Glomerular endothelial cell (primary cell): Measurements from ENCODE around the gene EDRF1. TPM values are rescaled to one million over a fixed set of nuclear protein-coding genes. Genes with fewer than 3 reads are reported as not detected.
"Not testable (repeated sequence)": the region's sequence is repeated elsewhere in the genome, so short reads cannot be mapped to it uniquely, and the experiment has no call there.

Experiments
- DNase-seq: peaks from one replicate; pipeline ENCODE4 v3.0.0-alpha.2; 2011; ENCODE audit warnings: low read depth, low spot score; ENCODE audit errors: extremely low read depth
- total RNA-seq: library from RNA; depleted of rRNA; stranded (reverse); fragments of >200 nt; gene quantifications from 2 replicates; pipeline ENCODE4 v1.2.3, GENCODE V29; 2015

The EDRF1 gene, protein sequence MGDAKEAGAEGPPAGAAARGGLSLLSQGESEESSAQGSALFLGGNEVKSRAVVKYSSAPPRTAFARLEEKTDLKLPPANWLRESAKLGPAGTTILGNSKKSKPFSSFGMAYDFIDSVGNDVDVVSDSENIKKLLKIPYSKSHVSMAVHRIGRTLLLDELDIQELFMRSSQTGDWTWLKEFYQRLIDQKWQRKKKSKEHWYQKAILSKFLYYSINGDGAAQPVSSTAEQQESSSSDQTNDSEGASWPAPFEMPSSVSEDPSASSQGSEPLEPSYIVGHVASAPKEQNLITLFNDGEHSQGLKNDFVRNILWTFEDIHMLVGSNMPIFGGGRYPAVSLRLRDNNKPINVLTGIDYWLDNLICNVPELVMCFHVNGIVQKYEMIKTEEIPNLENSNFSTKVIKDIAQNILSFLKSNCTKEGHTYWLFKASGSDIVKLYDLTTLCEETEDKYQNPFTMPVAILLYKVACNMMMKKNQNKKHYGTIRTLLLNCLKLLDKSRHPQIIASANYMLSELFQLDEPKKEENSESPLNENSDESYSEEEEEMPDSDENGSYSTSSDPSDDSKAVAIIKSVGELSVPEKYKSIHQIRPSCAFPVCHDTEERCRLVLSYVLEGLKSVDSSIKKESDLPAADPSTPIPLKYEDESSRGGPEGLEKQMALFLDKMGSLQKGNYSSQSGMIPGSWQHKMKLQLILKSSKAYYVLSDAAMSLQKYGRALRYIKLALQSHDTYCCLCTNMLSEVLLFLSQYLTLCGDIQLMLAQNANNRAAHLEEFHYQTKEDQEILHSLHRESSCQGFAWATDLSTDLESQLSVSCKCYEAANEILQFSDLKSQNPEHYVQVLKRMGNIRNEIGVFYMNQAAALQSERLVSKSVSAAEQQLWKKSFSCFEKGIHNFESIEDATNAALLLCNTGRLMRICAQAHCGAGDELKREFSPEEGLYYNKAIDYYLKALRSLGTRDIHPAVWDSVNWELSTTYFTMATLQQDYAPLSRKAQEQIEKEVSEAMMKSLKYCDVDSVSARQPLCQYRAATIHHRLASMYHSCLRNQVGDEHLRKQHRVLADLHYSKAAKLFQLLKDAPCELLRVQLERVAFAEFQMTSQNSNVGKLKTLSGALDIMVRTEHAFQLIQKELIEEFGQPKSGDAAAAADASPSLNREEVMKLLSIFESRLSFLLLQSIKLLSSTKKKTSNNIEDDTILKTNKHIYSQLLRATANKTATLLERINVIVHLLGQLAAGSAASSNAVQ
- total RNA-seq: 11.9 and 13.0 TPM in 2 replicates

DNA sequence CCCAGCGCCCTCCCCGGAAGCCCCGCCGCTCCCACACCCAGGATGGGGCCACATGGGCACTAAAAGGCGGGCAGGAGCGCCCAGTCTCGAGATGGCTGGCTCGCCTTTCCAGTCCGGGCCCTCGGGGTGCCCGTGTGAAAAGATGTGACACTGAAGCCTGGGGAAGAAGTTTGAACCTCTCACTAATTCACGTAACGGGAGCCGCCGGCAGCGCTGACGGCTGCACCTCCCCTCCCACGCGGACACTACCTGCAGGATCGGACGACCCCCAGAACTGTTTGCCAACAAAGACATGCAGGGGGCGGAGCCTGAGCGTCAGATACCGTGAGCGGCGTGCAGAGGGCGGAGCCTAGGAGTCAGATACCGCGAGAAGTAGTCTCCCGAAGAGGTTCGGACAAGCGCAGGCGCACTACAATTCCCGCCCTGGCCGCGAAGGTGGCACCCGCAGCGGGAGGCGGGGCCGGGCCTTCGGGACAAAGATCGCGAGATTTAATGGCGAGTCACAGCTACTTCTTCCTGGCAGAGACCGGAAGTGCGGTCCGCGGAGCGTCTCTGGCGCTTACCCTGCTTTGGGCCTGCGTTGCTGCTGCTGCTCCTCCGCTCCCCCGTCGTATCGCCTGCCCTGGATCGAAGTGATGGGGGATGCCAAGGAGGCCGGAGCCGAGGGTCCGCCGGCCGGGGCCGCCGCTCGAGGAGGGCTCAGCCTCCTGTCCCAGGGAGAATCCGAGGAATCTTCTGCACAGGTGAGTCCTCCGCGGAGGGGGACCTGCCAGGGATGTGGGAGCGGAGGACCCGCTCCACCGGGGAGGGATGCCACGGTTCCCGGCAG, at the start of gene EDRF1:
Gene EDRF1, plus strand, starts transcription at position 537 of the 829 bp plus-strand sequence. Its CDS starts 99 bp downstream, at position 636.
- peak; percentile 90 for DNase-seq

- no peak for DNase-seq
Observed at GRCh38 chr10:125672884-125673283, 46.6 kb upstream of the EDRF1 start.

DNA sequence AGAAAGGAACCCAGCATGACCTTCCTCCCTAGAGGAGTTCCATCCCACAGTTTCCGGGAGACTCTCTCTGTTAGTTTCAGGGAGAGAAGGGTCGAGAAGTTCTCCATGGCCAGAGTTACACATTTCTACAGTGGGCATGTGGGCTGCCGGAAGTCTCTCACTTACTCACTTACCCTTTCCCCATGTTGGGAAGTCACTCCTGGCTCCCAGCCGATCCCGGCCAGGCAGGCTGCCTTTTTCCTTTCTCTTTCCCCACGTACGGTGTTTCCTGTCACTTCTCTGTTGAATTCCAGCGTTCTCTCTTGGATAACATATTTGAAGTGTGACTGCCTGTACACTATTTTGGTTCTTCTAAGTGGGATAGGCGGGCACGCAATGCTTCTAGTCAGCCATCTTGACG, 40.1 kb upstream of the EDRF1 start:
- DNase-seq: no peak

DNA sequence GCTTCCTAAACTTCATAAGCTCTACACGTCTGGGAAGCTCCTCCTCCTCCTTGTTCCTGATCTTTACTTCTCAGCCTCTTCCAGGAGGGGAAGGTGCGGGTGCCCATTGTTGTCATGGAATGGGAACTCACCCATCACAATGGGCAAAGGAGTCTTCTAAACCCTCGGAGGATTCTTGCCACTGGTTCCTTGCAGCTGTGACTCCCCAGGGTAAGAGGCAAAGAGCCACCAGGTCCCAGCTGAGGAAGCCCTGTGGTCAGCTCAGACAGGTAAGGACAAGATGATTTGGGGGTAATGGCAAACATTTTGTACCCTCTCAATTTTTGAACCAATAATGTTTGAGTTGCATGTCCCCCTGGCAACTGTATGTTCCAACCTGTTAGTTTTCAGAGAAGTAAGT, 36.4 kb upstream of the EDRF1 start, which contains the start of gene TEX36:
Gene TEX36, minus strand, starts transcription at position 101 of the 400 bp plus-strand sequence. CDS start 174 bp downstream, outside the sequence.
- no peak for DNase-seq

GRCh38 chr10:125683821-125684220, 35.7 kb upstream of the EDRF1 start:
- no peak for DNase-seq

- DNase-seq: no peak
Observed at GRCh38 chr10:125684581-125684980, 34.9 kb upstream of the EDRF1 start.

DNA sequence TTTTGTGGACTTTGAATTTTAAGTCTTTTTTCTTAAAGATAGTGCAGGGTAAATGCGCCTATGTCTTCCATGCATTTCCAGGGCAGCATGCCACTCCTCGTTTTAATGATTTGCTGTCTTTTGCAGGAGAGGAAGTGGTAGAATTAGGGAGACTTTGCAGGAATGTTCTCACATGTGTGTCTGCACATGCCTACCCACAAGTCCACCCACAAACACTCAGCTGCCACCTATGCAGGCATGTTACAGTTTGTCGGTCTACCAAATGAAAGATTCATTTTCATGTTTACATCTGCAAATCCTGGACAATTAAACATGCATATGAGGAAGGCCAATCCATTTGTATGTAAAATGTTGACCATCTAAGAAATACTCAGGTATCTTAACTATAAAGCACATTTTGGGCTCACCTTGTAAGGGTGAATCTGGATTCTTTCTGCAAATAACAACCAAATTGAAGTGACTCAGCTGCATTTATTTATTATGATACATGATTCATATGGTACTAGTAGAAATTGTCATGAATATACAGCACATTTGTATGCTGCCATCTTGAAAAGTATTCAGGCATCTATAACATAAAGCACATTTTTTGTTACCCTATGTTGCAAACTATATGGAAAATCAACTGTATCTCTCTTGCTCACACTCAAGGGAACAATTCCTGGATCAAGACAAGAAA, 31.9 kb upstream of the EDRF1 start:
- no peak for DNase-seq

GRCh38 chr10:125689955-125690569, 29.4 kb upstream of the EDRF1 start:
- no peak for DNase-seq

DNA sequence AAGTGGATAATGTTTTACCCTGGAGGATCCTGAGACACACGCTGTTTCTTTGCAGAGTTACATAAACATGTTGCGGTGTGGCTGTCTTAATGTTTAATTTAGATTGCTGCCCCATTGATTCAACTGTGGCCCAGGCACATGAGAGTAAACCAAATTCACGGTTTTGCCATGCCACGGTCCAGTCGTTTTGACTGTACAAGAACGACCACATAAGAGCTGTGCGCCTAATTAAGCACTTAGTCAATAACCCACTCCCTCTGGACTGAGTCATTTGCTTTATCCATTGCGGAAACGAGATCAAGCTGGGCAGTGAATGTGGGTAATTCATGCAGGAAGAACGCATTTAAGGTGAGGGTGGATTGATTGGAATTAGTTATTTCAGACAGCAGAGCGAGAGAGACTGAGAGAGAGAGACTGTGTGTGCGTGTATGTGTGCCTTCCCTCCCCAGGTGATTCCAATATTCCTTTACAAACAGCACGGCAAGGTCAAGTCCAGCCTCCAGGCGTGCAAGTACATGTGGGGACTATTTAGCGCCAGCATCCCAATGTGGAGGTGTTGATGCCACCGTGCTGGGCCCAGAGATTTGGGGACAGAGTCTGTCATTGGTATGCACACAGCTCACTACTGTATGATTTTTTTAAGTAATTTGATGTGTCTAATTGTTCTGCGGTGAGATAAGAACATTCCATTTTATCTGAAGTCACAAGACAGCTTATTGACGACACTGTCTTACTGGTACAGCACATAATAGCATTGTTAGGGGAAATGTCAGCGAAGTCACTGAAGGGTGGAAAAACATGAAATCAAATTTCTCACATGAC, 28.1 kb upstream of the EDRF1 start:
- no peak for DNase-seq

DNA sequence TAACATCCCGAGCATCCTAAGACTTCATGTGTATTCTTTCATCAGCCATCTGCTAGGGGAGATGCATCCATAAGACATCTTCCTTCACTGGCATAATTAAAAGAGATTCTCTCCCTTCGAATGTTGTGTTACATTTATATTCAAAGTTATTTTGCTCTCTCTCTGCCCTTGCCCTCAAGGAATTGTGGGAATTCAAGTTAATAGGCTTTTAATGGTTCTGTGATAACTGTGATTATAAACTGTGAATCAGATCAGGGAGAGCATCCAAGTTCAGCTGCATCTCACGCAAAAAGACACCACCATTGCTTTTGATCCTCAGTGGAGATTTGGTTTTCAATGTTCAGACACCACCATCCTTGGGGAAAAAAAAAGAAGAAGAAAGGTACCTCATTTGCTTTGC, 27.3 kb upstream of the EDRF1 start:
- DNase-seq: no peak

GRCh38 chr10:125692601-125693523, 26.6 kb upstream of the EDRF1 start:
- no peak for DNase-seq

- DNase-seq: no peak
Observed at GRCh38 chr10:125693524-125693847, 26.0 kb upstream of the EDRF1 start.

DNA sequence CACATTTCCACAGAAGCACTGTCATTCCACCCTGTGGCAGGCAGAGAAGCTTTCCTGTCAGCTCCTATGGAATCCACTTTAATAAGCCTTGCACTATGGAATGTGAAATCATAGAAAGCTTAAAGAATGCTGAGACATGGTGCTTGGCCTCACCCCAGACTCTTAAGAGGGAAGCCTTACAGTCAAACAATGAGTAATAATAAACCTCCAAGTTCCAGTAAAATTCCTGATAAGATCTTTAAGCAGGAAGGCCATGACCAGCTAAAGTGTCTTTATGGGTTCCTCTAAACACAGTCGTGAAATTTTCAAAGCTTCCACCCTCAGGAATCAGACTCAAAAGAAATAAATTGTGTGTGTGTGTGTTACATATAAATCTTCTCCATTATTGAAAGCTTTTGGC, 24.6 kb upstream of the EDRF1 start:
- DNase-seq: peak; percentile 41

GRCh38 chr10:125696884-125697283, 22.6 kb upstream of the EDRF1 start:
- not testable (repeated sequence) for DNase-seq

GRCh38 chr10:125698481-125698998, 21.0 kb upstream of the EDRF1 start:
- DNase-seq: no peak

- DNase-seq: no peak
Observed at GRCh38 chr10:125699562-125700143, 19.9 kb upstream of the EDRF1 start.
